SU-DHL-6 (cell line): ENCODE data around the gene RNF31.

ENCODE experiments used
- H2AFZ ChIP-seq: fragments of 200-600 bp; sonication (generic); 2 replicates; pipeline ENCODE4 v1.6.1; 2014; ENCODE audit warnings: low read depth, mild to moderate bottlenecking, moderate library complexity, mixed read lengths, antibody characterized with exemption, low read length; ENCODE audit not compliant: severe bottlenecking
- H3F3A ChIP-seq: fragments of 200-600 bp; shearing (Covaris generic); 2 replicates; pipeline ENCODE4 v1.6.0; 2016; ENCODE audit warnings: antibody characterized with exemption, mild to moderate bottlenecking; ENCODE audit not compliant: insufficient read depth
- H3K27ac ChIP-seq: fragments of 200-600 bp; sonication (generic); 2 replicates; pipeline ENCODE4 v1.5.1; 2016; ENCODE audit warnings: low read depth, mild to moderate bottlenecking, low read length, moderate library complexity, mixed read lengths
- H3K27me3 ChIP-seq: fragments of 200-600 bp; sonication (generic), shearing (Covaris generic); 2 replicates; pipeline ENCODE4 v1.6.0; 2014; ENCODE audit warnings: mild to moderate bottlenecking, low read length
- H3K36me3 ChIP-seq: fragments of 200-600 bp; sonication (generic); 2 replicates; pipeline ENCODE4 v1.6.1; 2014; ENCODE audit warnings: mild to moderate bottlenecking, low read length, mixed read lengths
- H3K4me2 ChIP-seq: fragments of 300-600, 200-600 bp; shearing (Covaris generic), sonication (generic); 2 replicates; pipeline ENCODE4 v1.6.0; 2014; ENCODE audit warnings: low read length, low read depth, mild to moderate bottlenecking; ENCODE audit not compliant: poor library complexity, severe bottlenecking
- H3K4me3 ChIP-seq: fragments of 200-600 bp; sonication (generic); 2 replicates; pipeline ENCODE4 v1.5.1; 2014; ENCODE audit warnings: antibody characterized with exemption, low read length, mild to moderate bottlenecking, mixed read lengths; ENCODE audit not compliant: insufficient read depth, poor library complexity, severe bottlenecking
- H3K79me2 ChIP-seq: fragments of 200-600 bp; sonication (generic); 2 replicates; pipeline ENCODE4 v1.6.1; 2014; ENCODE audit warnings: mild to moderate bottlenecking, low read length, moderate library complexity; ENCODE audit not compliant: insufficient read depth
- H3K9ac ChIP-seq: fragments of 200-600 bp; sonication (generic); 2 replicates; pipeline ENCODE4 v1.7.0; 2014; ENCODE audit warnings: mild to moderate bottlenecking, low read length
- H3K9me2 ChIP-seq: fragments of 200-600 bp; sonication (generic); replicated peaks from 2 replicates; pipeline ENCODE4 v1.6.1; 2014; ENCODE audit warnings: low read length; ENCODE audit not compliant: insufficient read depth
- H3K9me3 ChIP-seq: fragments of 200-600 bp; sonication (generic); 2 replicates; pipeline ENCODE4 v1.6.1; 2014; ENCODE audit warnings: low read length, mixed read lengths; ENCODE audit not compliant: insufficient read depth
- H4K20me1 ChIP-seq: fragments of 200-600 bp; sonication (generic); 2 replicates; pipeline ENCODE4 v1.6.1; 2014; ENCODE audit warnings: low read depth, mild to moderate bottlenecking, antibody characterized with exemption, low read length, moderate library complexity, mixed read lengths
- EZH2phosphoT487 ChIP-seq: fragments of 200-600 bp; sonication (generic), shearing (Covaris generic); conservative IDR thresholded peaks from 2 replicates; pipeline ENCODE4 v1.6.1; 2018; ENCODE audit warnings: mild to moderate bottlenecking, antibody characterized with exemption, low read length, moderate library complexity, mixed read lengths
- TF ChIP-seq, protein P1 (sequence below): fragments of 200-600 bp; sonication (generic); IDR thresholded peaks from one replicate; pipeline ENCODE4 v1.5.1; 2017; ENCODE audit warnings: antibody characterized with exemption, mild to moderate bottlenecking, low read length, moderate library complexity; ENCODE audit not compliant: insufficient read depth, poor library complexity, severe bottlenecking

RNF31 gene

DNA sequence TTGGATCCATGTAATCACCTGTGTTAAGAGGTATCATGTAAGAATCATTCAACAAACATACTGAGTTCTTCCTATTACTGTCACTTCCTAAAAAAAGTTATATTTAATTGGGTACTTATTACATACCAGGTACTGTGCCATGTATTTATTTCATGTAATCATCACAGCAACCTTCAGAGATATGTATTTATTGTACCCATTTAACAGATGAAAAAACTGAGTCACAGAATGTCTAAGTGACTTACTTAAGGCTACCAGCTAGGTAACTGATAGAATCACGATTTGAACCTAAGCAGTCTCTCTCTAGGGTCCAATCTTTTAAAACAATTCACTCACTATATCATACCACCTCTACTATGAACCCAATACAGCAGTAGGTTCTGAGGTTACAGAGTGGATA, 2.8 kb upstream of the RNF31 start:
- no peaks in the 10 kb centered on the region for H3K27me3 ChIP-seq
- no peaks in the 10 kb centered on the region for H4K20me1 ChIP-seq
- H3K4me3 ChIP-seq, result no peak overlapping the region
- H3K4me2 ChIP-seq, result no peak overlapping the region
- H3K9ac ChIP-seq, result no peak overlapping the region
- no peak overlapping the region for H2AFZ ChIP-seq
- H3F3A ChIP-seq, result peaks cover 15% of the 10 kb centered on the region
- 0 out of 2 replicates have a peak, but pooled peaks cover 6% of the 10 kb centered on the region for H3K36me3 ChIP-seq
- no peaks in the 10 kb centered on the region for H3K9me3 ChIP-seq
- no peak overlapping the region for H3K27ac ChIP-seq
- TF ChIP-seq, protein P1, sequence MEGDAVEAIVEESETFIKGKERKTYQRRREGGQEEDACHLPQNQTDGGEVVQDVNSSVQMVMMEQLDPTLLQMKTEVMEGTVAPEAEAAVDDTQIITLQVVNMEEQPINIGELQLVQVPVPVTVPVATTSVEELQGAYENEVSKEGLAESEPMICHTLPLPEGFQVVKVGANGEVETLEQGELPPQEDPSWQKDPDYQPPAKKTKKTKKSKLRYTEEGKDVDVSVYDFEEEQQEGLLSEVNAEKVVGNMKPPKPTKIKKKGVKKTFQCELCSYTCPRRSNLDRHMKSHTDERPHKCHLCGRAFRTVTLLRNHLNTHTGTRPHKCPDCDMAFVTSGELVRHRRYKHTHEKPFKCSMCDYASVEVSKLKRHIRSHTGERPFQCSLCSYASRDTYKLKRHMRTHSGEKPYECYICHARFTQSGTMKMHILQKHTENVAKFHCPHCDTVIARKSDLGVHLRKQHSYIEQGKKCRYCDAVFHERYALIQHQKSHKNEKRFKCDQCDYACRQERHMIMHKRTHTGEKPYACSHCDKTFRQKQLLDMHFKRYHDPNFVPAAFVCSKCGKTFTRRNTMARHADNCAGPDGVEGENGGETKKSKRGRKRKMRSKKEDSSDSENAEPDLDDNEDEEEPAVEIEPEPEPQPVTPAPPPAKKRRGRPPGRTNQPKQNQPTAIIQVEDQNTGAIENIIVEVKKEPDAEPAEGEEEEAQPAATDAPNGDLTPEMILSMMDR, result no peak
- no peak for TF ChIP-seq EZH2phosphoT487
- H3K79me2 ChIP-seq, result peaks cover 38% of the 10 kb centered on the region
- no peaks in the 10 kb centered on the region for H3K9me2 ChIP-seq

DNA sequence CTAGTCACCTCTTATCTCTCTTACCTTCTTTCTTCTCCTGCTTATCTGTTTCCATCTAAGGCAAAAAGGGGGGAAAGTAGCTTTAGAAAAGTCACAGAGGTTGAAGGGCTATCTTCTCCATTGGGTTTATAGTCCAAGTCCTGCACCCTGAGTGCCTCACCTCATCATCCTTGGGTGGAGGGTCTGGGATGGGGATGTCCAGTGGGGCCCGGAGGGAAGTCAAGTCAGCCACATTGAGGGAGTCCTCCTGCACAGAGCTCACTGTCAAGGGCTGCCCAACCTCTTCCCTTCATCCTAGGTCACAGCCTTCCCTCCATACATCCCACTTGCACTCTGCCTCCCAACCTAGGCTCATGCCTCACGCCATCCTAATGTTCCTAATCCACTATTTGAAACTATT, 2.1 kb upstream of the RNF31 start:
- Histone ChIP-seq H3K4me3 (peak overlapping the region; percentile 95), H3K27ac (no peak overlapping the region), H3K9me3 (no peaks in the 10 kb centered on the region), H3K27me3 (no peaks in the 10 kb centered on the region), H3F3A (peaks cover 10% of the 10 kb centered on the region; the same call in 1 of the 2 replicates), H4K20me1 (no peaks in the 10 kb centered on the region), H3K4me2 (peak overlapping the region; percentile 96), H2AFZ (no peak overlapping the region), H3K36me3 (0 out of 2 replicates have a peak, but pooled peaks cover 6% of the 10 kb centered on the region), H3K9ac (peak overlapping the region; percentile 91), H3K79me2 (peaks cover 34% of the 10 kb centered on the region), H3K9me2 (no peaks in the 10 kb centered on the region)
- TF ChIP-seq, protein P1, result no peak
- TF ChIP-seq EZH2phosphoT487, result no peak

DNA sequence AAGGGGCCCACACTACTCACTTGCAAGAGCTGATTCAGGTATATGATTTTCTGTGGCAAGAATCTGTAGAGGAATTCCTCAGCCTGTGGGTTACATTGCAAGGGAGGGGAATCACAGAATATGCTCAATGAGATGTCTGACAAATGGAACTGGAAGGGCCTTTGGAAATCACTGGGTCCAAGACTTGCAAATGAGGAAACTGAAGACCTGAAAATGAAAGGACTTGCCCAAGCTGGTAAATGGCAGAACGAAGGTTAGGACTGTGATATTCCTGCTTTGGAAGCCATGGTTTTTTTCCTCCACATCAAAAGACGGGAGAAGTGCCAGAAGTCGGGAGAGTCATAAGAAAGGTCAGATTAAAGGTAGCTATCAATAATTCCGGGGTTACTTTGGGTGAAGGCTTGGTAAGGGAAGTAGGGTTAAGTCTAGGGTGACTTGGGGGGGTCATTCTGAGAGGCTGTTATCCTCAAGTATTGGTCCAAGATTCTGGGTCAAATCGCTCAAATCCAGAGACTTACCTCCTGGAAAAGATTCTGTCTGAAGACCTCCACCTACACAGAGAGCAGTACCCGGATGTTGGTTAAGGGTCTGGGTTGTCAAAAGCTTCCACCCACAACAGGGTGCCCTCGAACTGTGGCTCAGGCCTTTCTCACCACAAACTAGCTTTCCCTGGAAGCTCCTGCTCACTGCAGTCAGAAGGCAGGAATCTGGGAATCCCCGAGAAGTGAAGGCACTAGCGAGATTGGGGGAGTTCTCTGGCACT, 1.4 kb upstream of the RNF31 start:
- TF ChIP-seq EZH2phosphoT487, result no peak
- TF ChIP-seq, protein P1, result no peak

More for the DNA sequence above, 1.4 kb upstream of the RNF31 start:
- H3K79me2 ChIP-seq, result peaks cover 27% of the 10 kb centered on the region
- peak overlapping the region; percentile 91 for H3K9ac ChIP-seq
- no peaks in the 10 kb centered on the region for H3K9me2 ChIP-seq
- H3K4me2 ChIP-seq, result peak overlapping the region; percentile 96
- H3K27me3 ChIP-seq, result no peaks in the 10 kb centered on the region
- H3K36me3 ChIP-seq, result 0 out of 2 replicates have a peak, but pooled peaks cover 6% of the 10 kb centered on the region
- no peaks in the 10 kb centered on the region for H4K20me1 ChIP-seq
- no peaks in the 10 kb centered on the region for H3K9me3 ChIP-seq
- peak overlapping the region; percentile 95 for H3K4me3 ChIP-seq
- H2AFZ ChIP-seq, result peak overlapping the region; percentile 25
- H3F3A ChIP-seq, result peaks cover 10% of the 10 kb centered on the region; the same call in 1 of the 2 replicates
- H3K27ac ChIP-seq, result peak overlapping the region; percentile 81
